Posterior vena cava (tissue), 2 donors: ENCODE data around the gene DLG2. TPM values are rescaled to one million over a fixed set of nuclear protein-coding genes. Genes with fewer than 3 reads are reported as not detected.

Experiments
- DNase-seq: peaks from one replicate; pipeline ENCODE4 v3.0.0-alpha.2; 2020; ENCODE audit warnings: low spot score
- intact Hi-C, 2 donors: fragments of 100-400 bp; cut with DNase I; formaldehyde crosslinking; loops; one replicate each; pipeline versions ENCODE4 v1.14.1 to v1.14.2; 2022 to 2023
- total RNA-seq, 2 donors: library from RNA; stranded (reverse); fragmentation: NEBNext Ultra II Directional; extraction: Animal tissue kit (Norgen Biotek cat#: 25700); gene quantifications; one replicate each; pipeline ENCODE4 v1.2.1, GENCODE V29; 2021
- donor health status: DM: yes; HTN: yes; CAD: no.
- donor health status: DM: yes; HTN: yes; CAD: no.

Gene DLG2
- total RNA-seq, 2 donors from 2014 or later, result 17.2 to 20.5 TPM

GRCh38 chr11:83826078-83826477 is 1801.1 kb downstream of the DLG2 start:
- intact Hi-C loops, result no loop called here
- no peak for DNase-seq

- intact Hi-C loops, result no loop called here
- DNase-seq, result no peak
These were observed 1803.6 kb downstream of the DLG2 start for GRCh38 chr11:83823461-83824025.

- intact Hi-C loops, result no loop called here
These were observed 1807.1 kb downstream of the DLG2 start for GRCh38 chr11:83819931-83820549.

GRCh38 chr11:83818349-83818748 is 1808.8 kb downstream of the DLG2 start:
- no peak for DNase-seq
- intact Hi-C loops, result no loop called here

More at GRCh38 chr11:83819931-83820549, 1807.1 kb downstream of the DLG2 start:
- no peak for DNase-seq

- DNase-seq, result no peak
- intact Hi-C loops, result no loop called here
These were observed 1810.5 kb downstream of the DLG2 start for GRCh38 chr11:83816572-83817187.

GRCh38 chr11:83815736-83816135 is 1811.4 kb downstream of the DLG2 start:
- DNase-seq, result no peak
- intact Hi-C loops, result no loop called here

GRCh38 chr11:83813296-83813695 is 1813.8 kb downstream of the DLG2 start:
- no peak for DNase-seq
- intact Hi-C loops, result no loop called here

- intact Hi-C loops, result loop anchor here in 1 of 2 donors (10.0 kb wide), 1 partner anchor 1134 kb away; no protein-coding TSS in a partner anchor
- no peak for DNase-seq
These were observed 1817.9 kb downstream of the DLG2 start for GRCh38 chr11:83809274-83809673.

- intact Hi-C loops, result loop anchor here in 1 of 2 donors (10.0 kb wide), 1 partner anchor 1127 kb away; no protein-coding TSS in a partner anchor
- no peak for DNase-seq
These were observed 1825.3 kb downstream of the DLG2 start for GRCh38 chr11:83801799-83802198.

GRCh38 chr11:83793310-83793709 is 1833.8 kb downstream of the DLG2 start:
- intact Hi-C loops, result loop anchor here in 1 of 2 donors (5.0 kb wide), 1 partner anchor 426 kb away; no protein-coding TSS in a partner anchor
- no peak for DNase-seq

GRCh38 chr11:83791557-83791956 is 1835.6 kb downstream of the DLG2 start:
- no peak for DNase-seq
- intact Hi-C loops, result loop anchor here in 1 of 2 donors (5.0 kb wide), 1 partner anchor 424 kb away; no protein-coding TSS in a partner anchor

GRCh38 chr11:83785942-83786341 is 1841.2 kb downstream of the DLG2 start:
- DNase-seq, result no peak
- intact Hi-C loops, result no loop called here

- intact Hi-C loops, result no loop called here
- no peak for DNase-seq
These were observed 1842.7 kb downstream of the DLG2 start for GRCh38 chr11:83784419-83784818.

GRCh38 chr11:83782329-83782728 is 1844.8 kb downstream of the DLG2 start:
- intact Hi-C loops, result no loop called here

GRCh38 chr11:83779876-83780275 is 1847.3 kb downstream of the DLG2 start:
- intact Hi-C loops, result no loop called here
- no peak for DNase-seq

More at GRCh38 chr11:83782329-83782728, 1844.8 kb downstream of the DLG2 start:
- no peak for DNase-seq

GRCh38 chr11:83778596-83778995 is 1848.5 kb downstream of the DLG2 start:
- intact Hi-C loops, result no loop called here
- DNase-seq, result no peak

GRCh38 chr11:83773950-83774880 is 1852.9 kb downstream of the DLG2 start:
- no peak for DNase-seq
- intact Hi-C loops, result no loop called here

GRCh38 chr11:83768489-83768888 is 1858.7 kb downstream of the DLG2 start:
- no peak for DNase-seq
- intact Hi-C loops, result loop anchor here in 1 of 2 donors (5.0 kb wide), 1 partner anchor 1429 kb away; no protein-coding TSS in a partner anchor

- intact Hi-C loops, result loop anchor here in 1 of 2 donors (5.0 kb wide), 1 partner anchor 1430 kb away; no protein-coding TSS in a partner anchor
- DNase-seq, result no peak
These were observed 1860.2 kb downstream of the DLG2 start for GRCh38 chr11:83766932-83767331.
